IMR-90 (cell line): ENCODE results near the gene HMX1. TPM values are rescaled to one million over a fixed set of nuclear protein-coding genes. Genes with fewer than 3 reads are reported as not detected.

Experiments used
- ATAC-seq: fragments of 200-7000 bp; cut with Tn5 transposase; 2 replicates; pipeline ENCODE4 v1.9.1; 2020; ENCODE audit warnings: low read depth, mild to moderate bottlenecking, moderate library complexity
- BruUV-seq: library from RNA; stranded (reverse); fragments of 400-500 nt; replicated peaks from 2 replicates; lab custom pipeline; 2021; lab: Mats Ljungman, UMichigan
- CTCF ChIA-PET: fragments of 300-600 bp; formaldehyde crosslinking; extraction: SDS; loops from one replicate; lab custom pipeline; 2021; ENCODE audit warnings: antibody characterized with exemption; lab: Yijun Ruan, JAX
- POLR2A ChIA-PET: fragments of 300-600 bp; sonication (Branson Sonifier 250); formaldehyde crosslinking; loops from one replicate; lab custom pipeline; 2022; ENCODE audit warnings: antibody characterized with exemption; ENCODE audit not compliant: unreplicated experiment; lab: Charles Lee
- DNase-seq: peaks from one replicate; pipeline ENCODE4 v3.0.0; 2013
- H2AFZ ChIP-seq: replicated peaks from 2 replicates; pipeline ENCODE3; 2013; ENCODE audit warnings: low read length, mild to moderate bottlenecking; ENCODE audit not compliant: poor library complexity
- H2AK5ac ChIP-seq: 2 replicates; pipeline ENCODE4 v1.6.1; 2013; ENCODE audit warnings: low read depth, low read length, inconsistent platforms
- H2AK9ac ChIP-seq: replicated peaks from 2 replicates; pipeline ENCODE3; 2013; ENCODE audit warnings: mild to moderate bottlenecking, low read depth, low read length, moderate library complexity; ENCODE audit not compliant: poor library complexity
- H2BK120ac ChIP-seq: 2 replicates; pipeline ENCODE4 v1.6.1; 2013; ENCODE audit warnings: low read depth, low read length, inconsistent platforms
- H2BK15ac ChIP-seq: 3 replicates; pipeline ENCODE4 v1.6.1; 2013; ENCODE audit warnings: low read depth, low read length, inconsistent platforms
- H2BK20ac ChIP-seq: 2 replicates; pipeline ENCODE4 v1.6.1; 2013; ENCODE audit warnings: low read depth, mild to moderate bottlenecking, inconsistent platforms, low read length, moderate library complexity
- H2BK5ac ChIP-seq: 2 replicates; pipeline ENCODE4 v1.6.1; 2013; ENCODE audit warnings: mild to moderate bottlenecking, low read depth, low read length, inconsistent platforms; ENCODE audit not compliant: poor library complexity, severe bottlenecking
- H3K14ac ChIP-seq: replicated peaks from 2 replicates; pipeline ENCODE4 v1.6.1; 2013; ENCODE audit warnings: low read depth, low read length, inconsistent platforms
- H3K18ac ChIP-seq: 2 replicates; pipeline ENCODE4 v1.6.1; 2013; ENCODE audit warnings: low read depth, low read length, control low read depth
- H3K23ac ChIP-seq: 2 replicates; pipeline ENCODE4 v1.6.1; 2013; ENCODE audit warnings: low read depth, low read length, inconsistent platforms
- H3K27ac ChIP-seq: 2 replicates; pipeline ENCODE4 v1.5.1; 2013; ENCODE audit warnings: mild to moderate bottlenecking, control low read depth, low read length; ENCODE audit not compliant: insufficient read depth
- H3K27me3 ChIP-seq: 2 replicates; pipeline ENCODE4 v1.6.1; 2013; ENCODE audit warnings: low read length; ENCODE audit not compliant: control insufficient read depth, insufficient read depth
- H3K36me3 ChIP-seq: 2 replicates; pipeline ENCODE4 v1.6.1; 2013; ENCODE audit warnings: low read length, mixed read lengths; ENCODE audit not compliant: control insufficient read depth, insufficient read depth
- H3K4ac ChIP-seq: 2 replicates; pipeline ENCODE4 v1.6.1; 2013; ENCODE audit warnings: low read depth, low read length, inconsistent platforms
- H3K4me1 ChIP-seq: 2 replicates; pipeline ENCODE4 v1.6.1; 2013; ENCODE audit warnings: low read length, mixed read lengths; ENCODE audit not compliant: control insufficient read depth, insufficient read depth
- H3K4me2 ChIP-seq: 2 replicates; pipeline ENCODE4 v1.6.1; 2013; ENCODE audit warnings: low read depth, mild to moderate bottlenecking, control low read depth, low read length, moderate library complexity
- H3K4me3 ChIP-seq: 2 replicates; pipeline ENCODE4 v1.5.1; 2013; ENCODE audit warnings: low read depth, mild to moderate bottlenecking, control low read depth, low read length, moderate library complexity; ENCODE audit not compliant: insufficient read depth
- H3K56ac ChIP-seq: 2 replicates; pipeline ENCODE4 v1.6.1; 2013; ENCODE audit warnings: low read length, inconsistent platforms; ENCODE audit not compliant: insufficient read depth; ENCODE audit errors: extremely low read depth
- H3K79me1 ChIP-seq, 2 experiments: 2 replicates each; pipeline ENCODE4 v1.6.1; 2013; ENCODE audit warnings: low read length in 2 of 2, inconsistent platforms in 1 of 2, low read depth in 1 of 2
- H3K9ac ChIP-seq: 2 replicates; pipeline ENCODE4 v1.6.1; 2013; ENCODE audit warnings: low read depth, low read length, control low read depth
- H3K9me1 ChIP-seq: 2 replicates; pipeline ENCODE4 v1.6.1; 2013; ENCODE audit warnings: low read length, inconsistent platforms; ENCODE audit not compliant: insufficient read depth
- H3K9me3 ChIP-seq: 2 replicates; pipeline ENCODE4 v1.6.1; 2013; ENCODE audit warnings: low read length; ENCODE audit not compliant: control insufficient read depth, insufficient read depth
- H4K20me1 ChIP-seq: 2 replicates; pipeline ENCODE4 v1.6.1; 2013; ENCODE audit warnings: low read length, inconsistent platforms; ENCODE audit not compliant: insufficient read depth
- H4K5ac ChIP-seq: 2 replicates; pipeline ENCODE4 v1.6.1; 2013; ENCODE audit warnings: mild to moderate bottlenecking, low read depth, low read length, control low read depth
- H4K8ac ChIP-seq, 2 experiments: 2 replicates each; pipeline ENCODE4 v1.6.1; 2013; ENCODE audit warnings: low read depth in 2 of 2, low read length in 2 of 2, control low read depth in 1 of 2, inconsistent platforms in 1 of 2
- H4K91ac ChIP-seq: 2 replicates; pipeline ENCODE4 v1.6.1; 2013; ENCODE audit warnings: low read depth, low read length, inconsistent platforms; ENCODE audit not compliant: insufficient read depth
- FOS ChIP-seq: fragments of 150-350 bp; IDR thresholded peaks from 2 replicates; pipeline ENCODE4 v1.6.1; 2016; ENCODE audit warnings: low read depth, low read length
- WGBS, 2 experiments: methylation state at CpG; one replicate each; pipeline versions ENCODE4 v1.1.5 to v1.1.7; 2013; ENCODE audit warnings: missing lambda C conversion rate in 2 of 2; ENCODE audit not compliant: insufficient read length in 1 of 2; ENCODE audit errors: extremely low coverage in 2 of 2; 5-methylcytosine and 5-hydroxymethylcytosine counted together
- dilution Hi-C: fragments of 300-500 bp; cut with HindIII; formaldehyde crosslinking; loops from one replicate; pipeline ENCODE4 v1.14.3; 2018; ENCODE audit warnings: low sequenced_read_pairs; ENCODE audit not compliant: unreplicated experiment
- in situ Hi-C: fragments of 300-500 bp; cut with MboI; formaldehyde crosslinking; loops from 3 replicates; pipeline ENCODE4 v1.14.3; 2019; ENCODE audit warnings: low sequenced_read_pairs, inconsistent platforms, mixed read lengths
- intact Hi-C: fragments of 100-400 bp; cut with micrococcal nuclease; formaldehyde crosslinking; loops from 2 replicates; pipeline ENCODE4 v1.10.0; 2022
- polyA plus RNA-seq, 3 experiments: library from polyadenylated mRNA; depleted of rRNA; stranded (reverse); fragments of >200 nt; gene quantifications; 2 replicates each; pipeline ENCODE4 v1.2.3, GENCODE V29; 2012; ENCODE audit warnings: low replicate concordance in 1 of 3
- total RNA-seq: library from RNA; depleted of rRNA; stranded (reverse); fragments of >200 nt; gene quantifications from 2 replicates; pipeline ENCODE4 v1.2.3, GENCODE V29; 2012

The HMX1 gene
- total and polyA plus RNA-seq, 2 of the 4 experiments (the other 2 are of a cell fraction): not detected

- no peak overlapping the region for H2AFZ ChIP-seq
- H3K23ac ChIP-seq: no peak overlapping the region
- dilution Hi-C loops (no loop called here), in situ Hi-C loops (no loop called here), intact Hi-C loops (loop anchor here (10.0 kb wide), 1 partner anchor 186 kb away; no protein-coding TSS in a partner anchor)
- no peaks in the 10 kb centered on the region for H3K9me1 ChIP-seq
- no TSS peak for BruUV-seq
- no peak overlapping the region for H2BK20ac ChIP-seq
- CTCF ChIA-PET: no interaction called here
- no peak for TF ChIP-seq FOS
- no peaks in the 10 kb centered on the region for H3K36me3 ChIP-seq
- H4K20me1 ChIP-seq: no peaks in the 10 kb centered on the region
- no peak overlapping the region for H3K4ac ChIP-seq
- H3K18ac ChIP-seq: no peak overlapping the region
- no peak overlapping the region for H3K4me2 ChIP-seq
- no peak overlapping the region for H3K14ac ChIP-seq
- no peak overlapping the region for H4K91ac ChIP-seq
- H3K4me3 ChIP-seq: no peak overlapping the region
- no peaks in the 10 kb centered on the region for H3K79me1 ChIP-seq
- ATAC-seq (no peak), DNase-seq (no peak)
- H3K27me3 ChIP-seq: peaks cover 27% of the 10 kb centered on the region
- H2AK9ac ChIP-seq: no peak overlapping the region
- H3K27ac ChIP-seq: no peak overlapping the region
- H2BK15ac ChIP-seq: no peak overlapping the region
- no peak overlapping the region for H2BK5ac ChIP-seq
- H4K8ac ChIP-seq: no peak overlapping the region
- no peak overlapping the region for H2BK120ac ChIP-seq
- no peaks in the 10 kb centered on the region for H3K9me3 ChIP-seq
- no peak overlapping the region for H3K56ac ChIP-seq
- H3K9ac ChIP-seq: no peak overlapping the region
- no peak overlapping the region for H2AK5ac ChIP-seq
- H3K4me1 ChIP-seq: no peaks in the 10 kb centered on the region
- POLR2A ChIA-PET: no interaction called here
- WGBS, 2 experiments: 66% methylated on average over 8 of the region's 9 CpGs; no CpG with 5 or more reads in 1 of the 2 experiments
- H4K5ac ChIP-seq: no peak overlapping the region
These were observed 9.2 kb upstream of the HMX1 start for GRCh38 chr4:8880851-8881250.
